Measurements from ENCODE around the gene MPST. TPM values are rescaled to one million over a fixed set of nuclear protein-coding genes. Genes with fewer than 3 reads are reported as not detected.

Gene MPST
- total and polyA plus RNA-seq, 4 donors: 59.2 to 247 (median 71.7) TPM

DNA sequence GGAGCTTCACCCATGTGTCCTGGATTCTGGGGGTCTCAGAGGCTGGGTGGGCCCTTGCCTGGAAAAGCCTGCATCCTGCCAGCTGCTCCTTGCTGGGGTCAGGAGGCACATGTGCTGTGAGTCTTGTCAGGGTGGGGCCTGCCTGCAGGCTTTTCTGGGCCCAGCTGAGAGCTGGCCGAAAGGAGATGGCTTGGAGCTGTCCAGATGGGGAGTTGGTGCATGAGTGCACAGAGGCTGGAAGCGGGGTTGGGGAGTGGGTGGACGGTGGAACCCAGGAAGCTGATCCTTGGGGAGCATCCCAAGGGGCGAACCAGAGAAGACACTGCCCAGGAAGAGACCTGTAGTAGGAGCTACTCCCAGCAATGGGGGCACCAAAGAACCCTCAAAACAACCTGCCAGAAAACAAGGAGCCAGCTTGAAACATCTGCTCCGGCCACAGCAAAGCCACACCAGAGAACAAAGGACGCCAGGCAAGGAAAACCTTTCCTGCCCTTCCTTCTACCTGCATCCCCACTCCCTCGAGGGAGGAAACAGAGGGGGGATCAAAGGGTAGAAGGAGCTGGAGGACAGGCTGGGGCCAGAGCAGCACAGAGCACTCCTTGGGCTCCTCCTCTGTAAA, 23.8 kb downstream of the MPST start:
- Histone ChIP-seq H3K9ac (ENCODE audit: insufficient read depth in 1 of 2, low read length in 2 of 2) (no peak overlapping the region), H3K4me1 (ENCODE audit: control insufficient read depth in 5 of 5, insufficient read depth in 5 of 5, low read length in 5 of 5) (no peaks in the 10 kb centered on the region), H3K9me3 (ENCODE audit: control insufficient read depth in 4 of 4, insufficient read depth in 3 of 4, low read length in 3 of 4) (no peaks in the 10 kb centered on the region), H3K4me3 (no peak overlapping the region), H3K27ac (ENCODE audit: low read depth in 1 of 2, low read length in 1 of 2) (no peak overlapping the region), H3K36me3 (ENCODE audit: control insufficient read depth in 4 of 4, insufficient read depth in 4 of 4, low read length in 4 of 4) (no peaks in the 10 kb centered on the region), H3K27me3 (ENCODE audit: control insufficient read depth in 3 of 3, insufficient read depth in 3 of 3, low read length in 2 of 3) (no peaks in the 10 kb centered on the region)
- ATAC-seq (ENCODE audit: insufficient read depth, low FRiP score) (no peak), DNase-seq (no peak)
- TF ChIP-seq, protein P1, sequence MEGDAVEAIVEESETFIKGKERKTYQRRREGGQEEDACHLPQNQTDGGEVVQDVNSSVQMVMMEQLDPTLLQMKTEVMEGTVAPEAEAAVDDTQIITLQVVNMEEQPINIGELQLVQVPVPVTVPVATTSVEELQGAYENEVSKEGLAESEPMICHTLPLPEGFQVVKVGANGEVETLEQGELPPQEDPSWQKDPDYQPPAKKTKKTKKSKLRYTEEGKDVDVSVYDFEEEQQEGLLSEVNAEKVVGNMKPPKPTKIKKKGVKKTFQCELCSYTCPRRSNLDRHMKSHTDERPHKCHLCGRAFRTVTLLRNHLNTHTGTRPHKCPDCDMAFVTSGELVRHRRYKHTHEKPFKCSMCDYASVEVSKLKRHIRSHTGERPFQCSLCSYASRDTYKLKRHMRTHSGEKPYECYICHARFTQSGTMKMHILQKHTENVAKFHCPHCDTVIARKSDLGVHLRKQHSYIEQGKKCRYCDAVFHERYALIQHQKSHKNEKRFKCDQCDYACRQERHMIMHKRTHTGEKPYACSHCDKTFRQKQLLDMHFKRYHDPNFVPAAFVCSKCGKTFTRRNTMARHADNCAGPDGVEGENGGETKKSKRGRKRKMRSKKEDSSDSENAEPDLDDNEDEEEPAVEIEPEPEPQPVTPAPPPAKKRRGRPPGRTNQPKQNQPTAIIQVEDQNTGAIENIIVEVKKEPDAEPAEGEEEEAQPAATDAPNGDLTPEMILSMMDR (IDR thresholded peaks at IDR 0.05; ENCODE audit: control extremely low read depth, extremely low read depth): no peak
- WGBS, 2 donors: 78 to 86% methylated on average over 7 of the region's 7 CpGs

DNA sequence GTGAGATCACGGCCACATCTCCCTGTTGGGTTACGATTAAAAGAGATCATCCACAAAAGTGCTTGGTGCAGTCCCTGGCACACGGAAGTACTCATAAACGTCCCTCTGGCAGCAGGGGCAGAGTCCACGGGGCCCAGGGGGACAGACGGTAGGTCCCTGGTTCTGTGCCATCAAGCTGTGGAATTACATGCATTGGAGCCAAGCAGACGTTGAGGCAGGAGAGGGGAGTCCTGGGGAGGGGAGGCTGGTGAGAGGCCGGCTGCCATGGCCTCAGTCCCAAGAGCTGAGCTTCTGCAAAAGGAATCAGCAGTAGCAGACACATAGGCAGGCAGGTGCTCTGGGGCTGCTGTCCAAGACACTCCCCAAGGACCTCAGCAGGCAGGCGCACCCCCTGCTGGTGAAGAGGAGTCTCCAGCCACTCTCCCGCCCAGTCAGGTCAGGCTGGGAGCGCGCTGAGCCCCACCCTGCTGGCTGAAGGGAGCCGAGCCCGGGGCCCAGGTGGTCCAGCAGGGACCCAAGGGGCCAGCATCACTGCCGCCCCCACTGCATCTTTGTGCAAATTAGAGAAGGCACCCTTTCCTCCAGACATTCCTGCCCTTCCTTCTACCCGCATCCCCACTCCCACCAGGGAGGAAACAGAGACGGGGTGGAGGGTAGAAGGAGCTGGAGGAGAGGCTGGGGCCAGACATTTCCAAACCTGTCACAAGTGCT, 24.4 kb downstream of the MPST start:
- DNase-seq (peak; percentile 37 to 61 (median 52)), ATAC-seq (ENCODE audit: insufficient read depth, low FRiP score) (peak; percentile 67)
- no peaks in the 10 kb centered on the region for H3K36me3 ChIP-seq (ENCODE audit: control insufficient read depth in 4 of 4, insufficient read depth in 4 of 4, low read length in 4 of 4)
- H3K9me3 ChIP-seq (ENCODE audit: control insufficient read depth in 4 of 4, insufficient read depth in 3 of 4, low read length in 3 of 4): no peaks in the 10 kb centered on the region
- no peak overlapping the region for H3K4me3 ChIP-seq
- H3K27me3 ChIP-seq (ENCODE audit: control insufficient read depth in 3 of 3, insufficient read depth in 3 of 3, low read length in 2 of 3): no peaks in the 10 kb centered on the region
- H3K4me1 ChIP-seq (ENCODE audit: control insufficient read depth in 5 of 5, insufficient read depth in 5 of 5, low read length in 5 of 5): no peaks in the 10 kb centered on the region
- no peak overlapping the region for H3K27ac ChIP-seq (ENCODE audit: low read depth in 1 of 2, low read length in 1 of 2)
- no peak overlapping the region for H3K9ac ChIP-seq (ENCODE audit: insufficient read depth in 1 of 2, low read length in 2 of 2)
- 43 to 44% methylated on average over 17 of the region's 17 CpGs for WGBS, 2 donors
- TF ChIP-seq, protein P1 (IDR thresholded peaks at IDR 0.05; ENCODE audit: control extremely low read depth, extremely low read depth): peak; percentile 42

DNA sequence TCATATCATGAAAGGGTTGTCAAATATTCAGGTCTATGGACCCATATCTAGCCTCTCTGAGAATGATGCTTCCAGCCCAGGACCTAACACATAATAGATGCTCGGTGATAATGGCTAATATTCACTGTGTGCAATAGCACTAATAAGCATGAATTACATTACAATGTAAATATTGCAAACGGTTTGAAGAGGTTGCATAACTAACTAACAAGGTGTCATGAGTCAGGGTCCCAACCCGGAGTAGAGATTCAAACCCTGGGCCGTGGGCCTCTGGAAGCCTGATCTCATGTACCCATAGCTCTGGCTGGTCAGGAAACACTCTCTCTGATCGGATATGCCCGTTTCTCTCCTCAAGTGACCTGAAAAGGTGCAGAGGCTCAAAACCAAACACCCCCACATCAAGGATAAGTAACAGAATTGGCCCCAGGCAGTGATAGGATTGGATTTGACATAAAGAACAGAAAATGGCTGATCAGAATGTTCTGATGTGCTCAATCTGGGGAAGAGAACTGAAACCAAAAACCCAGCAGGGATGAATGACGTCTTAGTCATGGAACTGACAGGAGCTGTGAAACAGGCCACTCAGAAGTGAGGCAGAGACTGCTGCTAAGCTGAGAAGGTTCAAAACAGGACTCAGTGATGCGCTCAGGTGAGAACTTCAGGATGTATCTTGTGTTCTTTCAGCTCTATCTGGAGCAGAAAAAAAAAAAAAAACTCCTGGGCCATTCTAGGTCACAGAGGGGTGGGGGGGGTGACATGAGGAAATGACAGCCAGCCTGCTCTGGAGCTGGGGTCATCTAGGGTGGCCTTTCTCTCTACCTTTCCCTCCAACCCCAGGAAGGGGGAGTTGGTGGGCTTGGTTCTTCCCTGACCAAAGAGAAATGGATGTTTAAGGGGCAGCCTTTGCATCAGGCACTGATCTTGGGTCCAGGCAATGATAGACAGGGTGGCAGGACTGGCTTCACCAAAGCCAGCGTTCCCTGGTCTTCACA, 25.4 kb downstream of the MPST start:
- no peak overlapping the region for H3K27ac ChIP-seq (ENCODE audit: low read depth in 1 of 2, low read length in 1 of 2)
- no peak overlapping the region for H3K4me3 ChIP-seq
- no peaks in the 10 kb centered on the region for H3K27me3 ChIP-seq (ENCODE audit: control insufficient read depth in 3 of 3, insufficient read depth in 3 of 3, low read length in 2 of 3)
- no peaks in the 10 kb centered on the region for H3K9me3 ChIP-seq (ENCODE audit: control insufficient read depth in 4 of 4, insufficient read depth in 3 of 4, low read length in 3 of 4)
- no peak overlapping the region for H3K9ac ChIP-seq (ENCODE audit: insufficient read depth in 1 of 2, low read length in 2 of 2)
- TF ChIP-seq, protein P1 (IDR thresholded peaks at IDR 0.05; ENCODE audit: control extremely low read depth, extremely low read depth): no peak
- WGBS, 2 donors: 68 to 69% methylated on average over 9 of the region's 9 CpGs
- H3K36me3 ChIP-seq (ENCODE audit: control insufficient read depth in 4 of 4, insufficient read depth in 4 of 4, low read length in 4 of 4): no peaks in the 10 kb centered on the region
- H3K4me1 ChIP-seq (ENCODE audit: control insufficient read depth in 5 of 5, insufficient read depth in 5 of 5, low read length in 5 of 5): no peaks in the 10 kb centered on the region
- DNase-seq (no peak), ATAC-seq (ENCODE audit: insufficient read depth, low FRiP score) (no peak)
